ENCODE results near the gene HMGN5.

GRCh38 chrX:81206476-81206875 lies 4.8 kb upstream of the HMGN5 start:
- TF ChIP-seq CTCF (conservative IDR thresholded peaks at IDR 0.05; ENCODE audit: low read depth, low read length) (no peak), EZH2 (IDR thresholded peaks at IDR 0.05; ENCODE audit: borderline replicate concordance, low read depth, low read length, poor library complexity, severe bottlenecking) (no peak)
